NCI-H2171 treated with DMSO at 0.1 percent for 48 hours (cell line): Measurements from ENCODE around the gene NCAPD2.
A peak's percentile ranks its signal among the peaks of the same experiment; 100 is the strongest.
"Not testable (repeated sequence)": the region's sequence is repeated elsewhere in the genome, so short reads cannot be mapped to it uniquely, and the experiment has no call there.

Experiments
- DNase-seq: peaks from one replicate; lab custom pipeline; 2025; lab: John Stamatoyannopoulos, UW

Gene NCAPD2

GRCh38 chr12:6463216-6463615, 30.7 kb upstream of the NCAPD2 start:
- no peak for DNase-seq

- DNase-seq: no peak
Observed at GRCh38 chr12:6463858-6464257, 30.0 kb upstream of the NCAPD2 start.

GRCh38 chr12:6464531-6464930, 29.4 kb upstream of the NCAPD2 start:
- DNase-seq: no peak

GRCh38 chr12:6465467-6466183, 28.3 kb upstream of the NCAPD2 start:
- DNase-seq: peak; percentile 88

- DNase-seq: no peak
Observed at GRCh38 chr12:6466184-6466573, 27.7 kb upstream of the NCAPD2 start.

- not testable (repeated sequence) for DNase-seq
Observed at GRCh38 chr12:6466751-6467150, 27.2 kb upstream of the NCAPD2 start.

GRCh38 chr12:6467571-6468282, 26.2 kb upstream of the NCAPD2 start:
- DNase-seq: not testable (repeated sequence)

- DNase-seq: no peak
Observed at GRCh38 chr12:6468283-6468575, 25.7 kb upstream of the NCAPD2 start.

- no peak for DNase-seq
Observed at GRCh38 chr12:6469092-6469491, 24.8 kb upstream of the NCAPD2 start.

- DNase-seq: no peak
Observed at GRCh38 chr12:6469609-6470374, 24.1 kb upstream of the NCAPD2 start.

GRCh38 chr12:6470375-6471163, 23.3 kb upstream of the NCAPD2 start, which contains the start of gene VAMP1:
Gene VAMP1 (minus strand): TSS chr12:6470677. CDS start chr12:6470531, 146 bp downstream.
- DNase-seq: peak; percentile 100

- no peak for DNase-seq
Observed at GRCh38 chr12:6471989-6472360, 21.9 kb upstream of the NCAPD2 start.

- DNase-seq: no peak
Observed at GRCh38 chr12:6472491-6472890, 21.4 kb upstream of the NCAPD2 start.

GRCh38 chr12:6475233-6475975, 18.5 kb upstream of the NCAPD2 start:
- DNase-seq: not testable (repeated sequence)

- no peak for DNase-seq
Observed at GRCh38 chr12:6476489-6476888, 17.4 kb upstream of the NCAPD2 start.

GRCh38 chr12:6477601-6478377, 16.1 kb upstream of the NCAPD2 start:
- DNase-seq: not testable (repeated sequence)

GRCh38 chr12:6478416-6478815, 15.5 kb upstream of the NCAPD2 start:
- DNase-seq: no peak

- no peak for DNase-seq
Observed at GRCh38 chr12:6488240-6488639, 5.7 kb upstream of the NCAPD2 start.

- DNase-seq: no peak
Observed at GRCh38 chr12:6489449-6489848, 4.5 kb upstream of the NCAPD2 start.

GRCh38 chr12:6490673-6491072, 3.2 kb upstream of the NCAPD2 start:
- not testable (repeated sequence) for DNase-seq
